WI38 (cell line): Measurements from ENCODE around the gene ARHGDIB.

ENCODE experiments used
- H3K4me3 ChIP-seq: 2 replicates; pipeline ENCODE4 v1.5.1; 2011; ENCODE audit warnings: low read depth, mild to moderate bottlenecking, control low read depth, low read length
- CTCF ChIP-seq: IDR thresholded peaks from 2 replicates; pipeline ENCODE4 v1.5.1; 2012; ENCODE audit warnings: low read depth, mild to moderate bottlenecking, control low read depth, low read length

ARHGDIB gene

DNA sequence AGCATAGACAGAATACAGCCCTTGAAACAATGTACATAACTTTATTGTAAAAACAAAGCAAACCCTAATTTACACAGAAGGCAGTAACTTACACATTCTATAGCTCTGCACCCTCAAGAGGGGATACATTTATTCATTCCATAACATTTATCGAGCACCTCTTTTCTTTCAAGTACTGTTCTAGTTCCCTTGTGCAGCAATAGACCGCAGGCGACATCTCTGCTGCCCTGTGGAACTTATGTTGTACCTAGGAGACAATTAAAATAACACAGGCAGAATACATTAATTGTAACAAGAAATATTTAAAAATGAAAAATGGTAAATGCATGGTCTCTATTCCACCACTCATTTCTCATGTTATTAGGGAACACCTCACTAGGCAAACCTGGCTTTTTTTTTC, 1.4 kb upstream of the ARHGDIB start:
- H3K4me3 ChIP-seq: no peak overlapping the region
- no peak for TF ChIP-seq CTCF

GRCh38 chr12:14962153-14962539, 745 bp upstream of the ARHGDIB start:
- no peak overlapping the region for H3K4me3 ChIP-seq
- TF ChIP-seq CTCF: no peak

GRCh38 chr12:14960548-14961465, 594 bp downstream of the ARHGDIB start:
- no peak for TF ChIP-seq CTCF

GRCh38 chr12:14959916-14960496, 1.4 kb downstream of the ARHGDIB start:
- TF ChIP-seq CTCF: no peak
- H3K4me3 ChIP-seq: no peak overlapping the region

More at GRCh38 chr12:14960548-14961465, 594 bp downstream of the ARHGDIB start:
- no peak overlapping the region for H3K4me3 ChIP-seq

DNA sequence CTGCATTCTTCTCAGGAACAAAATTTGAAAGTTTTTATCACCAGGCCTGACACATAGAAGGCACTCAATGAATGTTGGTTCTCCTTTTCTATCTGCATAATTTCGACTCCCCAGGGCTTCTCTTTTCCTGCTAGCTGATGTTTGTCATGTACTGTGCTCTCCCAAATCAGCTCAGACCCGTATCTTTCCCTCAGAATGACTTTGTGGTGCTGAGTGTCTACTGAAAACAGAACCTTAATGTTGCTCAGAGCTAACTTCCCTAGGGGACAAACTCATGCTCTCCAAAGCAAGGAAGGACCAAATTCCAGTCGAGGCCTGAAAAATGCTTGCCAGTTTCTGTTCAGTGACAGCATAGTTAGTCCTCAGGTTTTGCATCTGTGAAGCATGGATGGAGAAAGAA, 1.9 kb downstream of the ARHGDIB start:
- no peak for TF ChIP-seq CTCF

GRCh38 chr12:14959126-14959440, 2.3 kb downstream of the ARHGDIB start:
- H3K4me3 ChIP-seq: no peak overlapping the region
- no peak for TF ChIP-seq CTCF

More for the DNA sequence above, 1.9 kb downstream of the ARHGDIB start:
- H3K4me3 ChIP-seq: no peak overlapping the region
